ENCODE data around the gene IL7R.
A peak's percentile ranks its signal among the peaks of the same experiment; 100 is the strongest.

The IL7R gene

GRCh38 chr5:35856765-35857351 is at the start of gene IL7R:
IL7R (plus strand) TSS chr5:35856891; CDS start chr5:35856978, 87 bp downstream.
- no peak for DNase-seq (ENCODE audit: low read depth in 1 of 2, low spot score in 1 of 2)
- no peak for TF ChIP-seq JUND (IDR thresholded peaks at IDR 0.05; ENCODE audit: low read depth)
- in situ Hi-C loops (cut with HindIII; ENCODE audit: low pct_unique_long_range_greater_than_20kb, low sequenced_read_pairs) = no loop called here

GRCh38 chr5:35810601-35811000 is 46.1 kb upstream of the IL7R start:
- no peak for TF ChIP-seq JUND (IDR thresholded peaks at IDR 0.05; ENCODE audit: low read depth)
- DNase-seq (ENCODE audit: low read depth in 1 of 2, low spot score in 1 of 2) = no peak
- in situ Hi-C loops (cut with HindIII; ENCODE audit: low pct_unique_long_range_greater_than_20kb, low sequenced_read_pairs) = no loop called here

GRCh38 chr5:35811108-35811741 is 45.5 kb upstream of the IL7R start:
- DNase-seq (ENCODE audit: low read depth in 1 of 2, low spot score in 1 of 2) = peak in 1 of 2 experiments; percentile 20
- no peak for TF ChIP-seq JUND (IDR thresholded peaks at IDR 0.05; ENCODE audit: low read depth)
- in situ Hi-C loops (cut with HindIII; ENCODE audit: low pct_unique_long_range_greater_than_20kb, low sequenced_read_pairs) = no loop called here

- in situ Hi-C loops (cut with HindIII; ENCODE audit: low pct_unique_long_range_greater_than_20kb, low sequenced_read_pairs) = no loop called here
- TF ChIP-seq JUND (IDR thresholded peaks at IDR 0.05; ENCODE audit: low read depth) = no peak
- no peak for DNase-seq (ENCODE audit: low read depth in 1 of 2, low spot score in 1 of 2)
Measured at GRCh38 chr5:35813521-35813920, 43.2 kb upstream of the IL7R start.

GRCh38 chr5:35815089-35815936 is 41.4 kb upstream of the IL7R start:
- peak in 1 of 2 experiments; percentile 51 for DNase-seq (ENCODE audit: low read depth in 1 of 2, low spot score in 1 of 2)
- in situ Hi-C loops (cut with HindIII; ENCODE audit: low pct_unique_long_range_greater_than_20kb, low sequenced_read_pairs) = no loop called here
- TF ChIP-seq JUND (IDR thresholded peaks at IDR 0.05; ENCODE audit: low read depth) = no peak

GRCh38 chr5:35816881-35817521 is 39.7 kb upstream of the IL7R start:
- in situ Hi-C loops (cut with HindIII; ENCODE audit: low pct_unique_long_range_greater_than_20kb, low sequenced_read_pairs) = no loop called here
- DNase-seq (ENCODE audit: low read depth in 1 of 2, low spot score in 1 of 2) = no peak

GRCh38 chr5:35819026-35819425 is 37.7 kb upstream of the IL7R start:
- TF ChIP-seq JUND (IDR thresholded peaks at IDR 0.05; ENCODE audit: low read depth) = no peak
- no peak for DNase-seq (ENCODE audit: low read depth in 1 of 2, low spot score in 1 of 2)
- in situ Hi-C loops (cut with HindIII; ENCODE audit: low pct_unique_long_range_greater_than_20kb, low sequenced_read_pairs) = no loop called here

More at GRCh38 chr5:35816881-35817521, 39.7 kb upstream of the IL7R start:
- TF ChIP-seq JUND (IDR thresholded peaks at IDR 0.05; ENCODE audit: low read depth) = no peak

- in situ Hi-C loops (cut with HindIII; ENCODE audit: low pct_unique_long_range_greater_than_20kb, low sequenced_read_pairs) = no loop called here
- DNase-seq (ENCODE audit: low read depth in 1 of 2, low spot score in 1 of 2) = no peak
- TF ChIP-seq JUND (IDR thresholded peaks at IDR 0.05; ENCODE audit: low read depth) = no peak
Measured at GRCh38 chr5:35819668-35820067, 37.0 kb upstream of the IL7R start.

- in situ Hi-C loops (cut with HindIII; ENCODE audit: low pct_unique_long_range_greater_than_20kb, low sequenced_read_pairs) = no loop called here
- no peak for DNase-seq (ENCODE audit: low read depth in 1 of 2, low spot score in 1 of 2)
- no peak for TF ChIP-seq JUND (IDR thresholded peaks at IDR 0.05; ENCODE audit: low read depth)
Measured at GRCh38 chr5:35820735-35821134, 36.0 kb upstream of the IL7R start.

GRCh38 chr5:35821513-35821912 is 35.2 kb upstream of the IL7R start:
- no peak for DNase-seq (ENCODE audit: low read depth in 1 of 2, low spot score in 1 of 2)
- no peak for TF ChIP-seq JUND (IDR thresholded peaks at IDR 0.05; ENCODE audit: low read depth)
- in situ Hi-C loops (cut with HindIII; ENCODE audit: low pct_unique_long_range_greater_than_20kb, low sequenced_read_pairs) = no loop called here

- TF ChIP-seq JUND (IDR thresholded peaks at IDR 0.05; ENCODE audit: low read depth) = no peak
- in situ Hi-C loops (cut with HindIII; ENCODE audit: low pct_unique_long_range_greater_than_20kb, low sequenced_read_pairs) = no loop called here
- no peak for DNase-seq (ENCODE audit: low read depth in 1 of 2, low spot score in 1 of 2)
Measured at GRCh38 chr5:35822511-35822910, 34.2 kb upstream of the IL7R start.

- no peak for TF ChIP-seq JUND (IDR thresholded peaks at IDR 0.05; ENCODE audit: low read depth)
- no peak for DNase-seq (ENCODE audit: low read depth in 1 of 2, low spot score in 1 of 2)
- in situ Hi-C loops (cut with HindIII; ENCODE audit: low pct_unique_long_range_greater_than_20kb, low sequenced_read_pairs) = no loop called here
Measured at GRCh38 chr5:35823347-35824098, 33.2 kb upstream of the IL7R start.

All from T47D (cell line).